HUES6 (cell line): ENCODE results near the gene SLC9A9.

Experiments used
- H3K27ac ChIP-seq: 2 replicates; pipeline ENCODE4 v1.7.0; 2013; ENCODE audit warnings: low read depth, mild to moderate bottlenecking, low read length, inconsistent platforms
- H3K27me3 ChIP-seq: 2 replicates; pipeline ENCODE4 v1.6.1; 2013; ENCODE audit warnings: low read length; ENCODE audit not compliant: control insufficient read depth, insufficient read depth
- H3K36me3 ChIP-seq: 2 replicates; pipeline ENCODE4 v1.6.1; 2013; ENCODE audit warnings: low read length; ENCODE audit not compliant: control insufficient read depth, insufficient read depth
- H3K4me1 ChIP-seq: 2 replicates; pipeline ENCODE4 v1.6.1; 2013; ENCODE audit warnings: low read length; ENCODE audit not compliant: control insufficient read depth, insufficient read depth
- H3K4me3 ChIP-seq: 2 replicates; pipeline ENCODE4 v1.5.1; 2013; ENCODE audit warnings: low read depth, low read length
- H3K9ac ChIP-seq: one replicate; pipeline ENCODE4 v1.6.1; 2013; ENCODE audit warnings: mild to moderate bottlenecking, low read length
- H3K9me3 ChIP-seq: 2 replicates; pipeline ENCODE4 v1.6.1; 2013; ENCODE audit warnings: low read depth, low read length; ENCODE audit not compliant: control insufficient read depth, insufficient read depth

SLC9A9 gene

GRCh38 chr3:143840636-143841035 is 7.6 kb downstream of the SLC9A9 start:
- no peaks in the 10 kb centered on the region for H3K27me3 ChIP-seq
- no peak overlapping the region for H3K27ac ChIP-seq
- no peaks in the 10 kb centered on the region for H3K36me3 ChIP-seq
- H3K9me3 ChIP-seq, result no peaks in the 10 kb centered on the region
- no peak overlapping the region for H3K9ac ChIP-seq
- H3K4me1 ChIP-seq, result peaks cover 19% of the 10 kb centered on the region; the same call in 1 of the 2 replicates
- H3K4me3 ChIP-seq, result no peak overlapping the region

DNA sequence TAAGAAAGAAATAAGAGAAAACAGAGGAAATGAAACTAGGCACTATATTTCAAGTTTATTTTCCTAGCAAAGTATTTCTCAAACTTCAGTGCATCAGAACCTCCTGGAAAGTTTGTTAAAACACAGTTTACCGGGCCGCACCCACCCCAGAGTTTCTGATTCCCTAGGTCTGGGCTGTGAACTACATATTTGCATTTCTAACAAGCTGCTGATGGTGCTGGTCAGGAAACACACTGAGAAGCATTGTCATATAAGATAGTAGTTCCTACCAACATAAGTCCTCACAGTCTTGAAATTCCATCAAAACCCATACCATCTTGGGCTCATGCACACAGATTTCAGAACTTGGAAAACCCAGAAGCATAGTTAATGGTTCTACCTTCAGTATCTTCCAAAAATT is 8.3 kb downstream of the SLC9A9 start:
- Histone ChIP-seq H3K4me3 (no peak overlapping the region), H3K4me1 (peaks cover 19% of the 10 kb centered on the region; the same call in 1 of the 2 replicates), H3K27ac (no peak overlapping the region)

DNA sequence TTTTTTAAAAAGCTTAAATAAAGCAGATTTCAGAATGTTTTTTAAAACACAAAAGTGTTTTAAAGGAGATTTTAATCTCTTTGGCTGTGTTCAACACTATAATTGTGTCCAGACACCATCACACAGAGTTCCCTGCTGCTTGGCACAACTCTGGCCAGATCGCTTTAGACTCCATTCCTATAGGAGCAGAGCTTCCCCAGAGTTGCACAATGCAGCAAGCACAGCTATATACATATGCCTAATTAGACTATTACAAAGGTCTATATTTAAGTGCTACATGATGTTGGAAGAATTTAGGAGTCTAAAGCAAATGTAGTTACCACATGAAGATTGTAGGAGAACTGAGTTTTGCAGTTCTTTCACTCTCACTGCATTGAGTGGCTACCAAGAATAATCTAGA is 11.2 kb downstream of the SLC9A9 start:
- Histone ChIP-seq H3K4me3 (no peak overlapping the region), H3K9ac (no peak overlapping the region), H3K27me3 (no peaks in the 10 kb centered on the region)

More for the DNA sequence above, 8.3 kb downstream of the SLC9A9 start:
- Histone ChIP-seq H3K27me3 (no peaks in the 10 kb centered on the region), H3K36me3 (no peaks in the 10 kb centered on the region), H3K9ac (no peak overlapping the region), H3K9me3 (no peaks in the 10 kb centered on the region)

DNA sequence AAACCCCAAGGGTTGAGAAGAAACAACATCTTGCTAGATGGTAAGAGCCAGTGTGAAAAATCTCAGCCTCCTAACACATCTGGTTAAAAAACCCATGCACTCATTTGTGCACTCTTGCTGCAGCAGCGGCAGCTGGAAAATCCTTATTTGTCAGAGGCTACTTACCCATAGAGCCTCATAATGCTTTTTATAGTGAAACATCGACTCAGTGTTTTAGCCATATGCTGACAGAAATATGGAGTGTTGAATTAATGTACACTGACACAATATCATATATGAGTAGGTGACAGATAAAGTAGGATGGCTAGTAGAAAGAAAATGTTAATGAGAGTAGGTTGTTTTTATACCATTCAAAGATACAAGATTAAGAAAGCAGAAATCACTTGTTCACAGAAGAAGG is 13.0 kb downstream of the SLC9A9 start:
- Histone ChIP-seq H3K9ac (no peak overlapping the region), H3K4me1 (peaks cover 11% of the 10 kb centered on the region; the same call in 1 of the 2 replicates), H3K9me3 (no peaks in the 10 kb centered on the region), H3K4me3 (no peak overlapping the region), H3K27ac (no peak overlapping the region), H3K27me3 (no peaks in the 10 kb centered on the region), H3K36me3 (no peaks in the 10 kb centered on the region)

More for the DNA sequence above, 11.2 kb downstream of the SLC9A9 start:
- H3K9me3 ChIP-seq, result no peaks in the 10 kb centered on the region
- H3K36me3 ChIP-seq, result no peaks in the 10 kb centered on the region
- no peak overlapping the region for H3K27ac ChIP-seq
- peaks cover 15% of the 10 kb centered on the region; the same call in 1 of the 2 replicates for H3K4me1 ChIP-seq

- Histone ChIP-seq H3K4me3 (no peak overlapping the region), H3K4me1 (no peaks in the 10 kb centered on the region; the same call in 1 of the 2 replicates), H3K9me3 (no peaks in the 10 kb centered on the region), H3K36me3 (no peaks in the 10 kb centered on the region), H3K9ac (no peak overlapping the region), H3K27ac (no peak overlapping the region), H3K27me3 (no peaks in the 10 kb centered on the region)
These were observed 15.8 kb downstream of the SLC9A9 start for GRCh38 chr3:143832433-143832832.

GRCh38 chr3:143831994-143832393 is 16.3 kb downstream of the SLC9A9 start:
- Histone ChIP-seq H3K9ac (no peak overlapping the region), H3K9me3 (no peaks in the 10 kb centered on the region), H3K27ac (no peak overlapping the region), H3K4me1 (no peaks in the 10 kb centered on the region; the same call in 1 of the 2 replicates), H3K4me3 (no peak overlapping the region), H3K27me3 (no peaks in the 10 kb centered on the region), H3K36me3 (no peaks in the 10 kb centered on the region)

GRCh38 chr3:143831208-143831607 is 17.1 kb downstream of the SLC9A9 start:
- Histone ChIP-seq H3K27ac (no peak overlapping the region), H3K36me3 (no peaks in the 10 kb centered on the region), H3K4me3 (no peak overlapping the region), H3K9ac (no peak overlapping the region), H3K27me3 (no peaks in the 10 kb centered on the region), H3K4me1 (no peaks in the 10 kb centered on the region; the same call in 1 of the 2 replicates), H3K9me3 (no peaks in the 10 kb centered on the region)

GRCh38 chr3:143830786-143831185 is 17.5 kb downstream of the SLC9A9 start:
- Histone ChIP-seq H3K36me3 (no peaks in the 10 kb centered on the region), H3K4me3 (no peak overlapping the region), H3K27me3 (no peaks in the 10 kb centered on the region), H3K4me1 (no peaks in the 10 kb centered on the region; the same call in 1 of the 2 replicates), H3K9ac (no peak overlapping the region), H3K27ac (no peak overlapping the region), H3K9me3 (no peaks in the 10 kb centered on the region)

- H3K9ac ChIP-seq, result no peak overlapping the region
- H3K4me3 ChIP-seq, result no peak overlapping the region
- no peaks in the 10 kb centered on the region; the same call in 1 of the 2 replicates for H3K4me1 ChIP-seq
- H3K9me3 ChIP-seq, result no peaks in the 10 kb centered on the region
- no peaks in the 10 kb centered on the region for H3K36me3 ChIP-seq
- no peaks in the 10 kb centered on the region for H3K27me3 ChIP-seq
- H3K27ac ChIP-seq, result no peak overlapping the region
These were observed 18.2 kb downstream of the SLC9A9 start for GRCh38 chr3:143830063-143830462.

DNA sequence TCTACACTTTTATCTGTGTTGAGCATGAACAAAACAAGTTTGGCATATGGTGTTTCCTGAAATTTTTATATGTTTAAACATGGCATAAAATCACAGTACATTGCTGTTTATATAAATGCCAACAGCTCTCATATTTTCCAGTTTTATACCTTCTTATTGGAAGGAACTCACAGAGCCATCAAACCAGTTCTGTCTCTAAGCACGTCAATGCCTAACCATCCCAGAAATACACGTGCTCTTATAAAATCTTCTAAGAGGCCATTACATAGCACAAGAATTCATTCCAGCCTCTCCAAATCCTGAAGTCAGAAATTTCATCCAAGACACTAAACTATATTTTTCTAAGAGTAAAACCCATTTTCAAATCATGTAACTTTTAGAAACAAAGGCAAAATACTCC is 20.8 kb downstream of the SLC9A9 start:
- Histone ChIP-seq H3K36me3 (no peaks in the 10 kb centered on the region), H3K4me1 (peaks cover 8% of the 10 kb centered on the region; the same call in 1 of the 2 replicates), H3K9me3 (no peaks in the 10 kb centered on the region), H3K9ac (no peak overlapping the region), H3K27ac (no peak overlapping the region), H3K4me3 (no peak overlapping the region), H3K27me3 (no peaks in the 10 kb centered on the region)

DNA sequence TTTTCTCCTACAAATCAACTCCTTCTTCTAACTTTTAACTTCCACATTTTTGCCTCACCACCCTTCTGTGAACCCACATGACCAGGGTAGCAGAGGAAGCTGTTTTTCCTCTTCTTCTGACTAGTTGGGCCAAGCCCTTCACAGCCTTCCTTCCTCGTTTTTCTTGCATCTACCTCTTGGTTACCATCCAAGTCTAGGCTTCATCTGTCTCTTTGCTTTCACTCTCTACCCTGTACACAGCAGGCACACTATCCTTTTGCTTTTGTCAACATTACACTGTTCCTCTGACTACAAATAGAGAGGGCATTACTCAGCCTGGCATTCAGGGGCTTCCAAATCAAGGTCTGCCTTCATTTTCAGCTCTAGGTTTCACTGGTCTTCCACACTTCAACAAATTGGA is 22.0 kb downstream of the SLC9A9 start:
- Histone ChIP-seq H3K9me3 (no peaks in the 10 kb centered on the region), H3K4me3 (no peak overlapping the region), H3K27me3 (no peaks in the 10 kb centered on the region), H3K4me1 (peaks cover 13% of the 10 kb centered on the region; the same call in 1 of the 2 replicates), H3K27ac (no peak overlapping the region), H3K36me3 (no peaks in the 10 kb centered on the region), H3K9ac (no peak overlapping the region)

DNA sequence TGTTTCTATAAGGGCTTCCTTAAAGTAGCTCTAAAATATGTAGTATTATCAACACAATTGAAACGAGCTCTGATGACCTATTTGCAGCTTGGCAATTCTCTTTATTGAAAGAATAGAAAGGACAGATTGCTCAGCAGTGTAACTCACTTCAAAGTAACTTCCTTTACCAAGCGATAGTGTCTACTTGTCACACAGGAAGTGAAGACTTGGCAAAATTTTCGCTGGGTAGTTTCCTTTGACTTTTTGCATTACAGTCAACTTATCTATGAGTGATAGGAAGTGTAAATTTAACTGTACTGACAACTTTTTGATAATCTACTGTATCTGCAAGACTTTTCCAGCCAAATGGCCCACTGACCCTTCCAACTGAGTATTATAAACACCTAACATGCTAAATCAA is 22.8 kb downstream of the SLC9A9 start:
- no peaks in the 10 kb centered on the region for H3K36me3 ChIP-seq
- H3K27ac ChIP-seq, result no peak overlapping the region
- no peaks in the 10 kb centered on the region for H3K27me3 ChIP-seq
- no peaks in the 10 kb centered on the region for H3K9me3 ChIP-seq
- H3K4me3 ChIP-seq, result no peak overlapping the region
- no peak overlapping the region for H3K9ac ChIP-seq
- peaks cover 15% of the 10 kb centered on the region for H3K4me1 ChIP-seq
